SK-N-SH (cell line): ENCODE results near the gene CATSPERB. TPM values are rescaled to one million over a fixed set of nuclear protein-coding genes. Genes with fewer than 3 reads are reported as not detected.
"Not testable (repeated sequence)": the region's sequence is repeated elsewhere in the genome, so short reads cannot be mapped to it uniquely, and the experiment has no call there.

ENCODE experiments used
- CTCF ChIA-PET: fragments of 300-600, 350-600 bp; formaldehyde crosslinking; extraction: SDS; loops from one replicate; lab custom pipeline; 2021; lab: Yijun Ruan, JAX
- POLR2A ChIA-PET: fragments of 350-600 bp; sonication (Branson Sonifier 250); formaldehyde crosslinking; extraction: SDS; loops from one replicate; lab custom pipeline; 2020; ENCODE audit warnings: antibody characterized with exemption, inconsistent platforms; lab: Yijun Ruan, JAX
- DNase-seq: peaks from one replicate; pipeline ENCODE4 v3.0.0; 2012
- H2AFZ ChIP-seq: fragments of 200-600 bp; sonication (generic); 2 replicates; pipeline ENCODE4 v1.8.1; 2016; ENCODE audit warnings: antibody characterized with exemption, mild to moderate bottlenecking, low read depth
- H3F3A ChIP-seq: fragments of 200-600 bp; sonication (generic); replicated peaks from 2 replicates; pipeline ENCODE3; 2016; ENCODE audit warnings: antibody characterized with exemption, mild to moderate bottlenecking; ENCODE audit not compliant: insufficient read depth
- H3K27ac ChIP-seq, 2 experiments: fragments of 200-500 bp in 1 of 2; fragments of 200-600 bp in 1 of 2; sonication (Bioruptor generic) in 1 of 2; sonication (generic), shearing (Covaris generic) in 1 of 2; 2 replicates each; pipeline versions ENCODE4 v1.5.1 to v1.6.1; 2014 to 2016; ENCODE audit warnings: low read depth in 2 of 2, inconsistent platforms in 1 of 2, low read length in 1 of 2, mild to moderate bottlenecking in 1 of 2, mixed read lengths in 1 of 2
- H3K27me3 ChIP-seq: fragments of 200-600 bp; sonication (generic), shearing (Covaris generic); 2 replicates; pipeline ENCODE4 v1.6.1; 2016; ENCODE audit warnings: mixed run types; ENCODE audit not compliant: insufficient read depth
- H3K36me3 ChIP-seq, 2 experiments: fragments of 200-500 bp in 1 of 2; fragments of 200-600 bp in 1 of 2; sonication (Bioruptor generic) in 1 of 2; sonication (generic) in 1 of 2; replicated peaks in 1 of 2; 2 replicates each; pipeline versions ENCODE3 to v1.5.1; 2014 to 2016; ENCODE audit warnings: low read length in 1 of 2, mild to moderate bottlenecking in 1 of 2; ENCODE audit not compliant: insufficient read depth in 2 of 2, control insufficient read depth in 1 of 2
- H3K4me1 ChIP-seq, 2 experiments: fragments of 200-500 bp in 1 of 2; fragments of 200-600 bp in 1 of 2; sonication (Bioruptor generic) in 1 of 2; sonication (generic), shearing (Covaris generic) in 1 of 2; 2 replicates each; pipeline versions ENCODE4 v1.5.1 to v1.6.1; 2014 to 2016; ENCODE audit warnings: low read depth in 1 of 2, low read length in 1 of 2, mixed run types in 1 of 2; ENCODE audit not compliant: insufficient read depth in 2 of 2, control insufficient read depth in 1 of 2
- H3K4me2 ChIP-seq: fragments of 200-600 bp; sonication (generic), shearing (Covaris generic); 2 replicates; pipeline ENCODE4 v1.6.1; 2017; ENCODE audit warnings: mixed run types
- H3K4me3 ChIP-seq, 2 experiments: fragments of 200-500 bp in 1 of 2; fragments of 200-600 bp in 1 of 2; sonication (Bioruptor generic) in 1 of 2; sonication (generic), shearing (Covaris generic) in 1 of 2; 2 replicates each; pipeline versions ENCODE4 v1.5.1 to v1.8.1; 2014 to 2016; ENCODE audit warnings: low read depth in 2 of 2, inconsistent platforms in 1 of 2, low read length in 1 of 2, mild to moderate bottlenecking in 1 of 2, mixed read lengths in 1 of 2, moderate library complexity in 1 of 2
- H3K79me2 ChIP-seq: fragments of 200-600 bp; sonication (generic); 2 replicates; pipeline ENCODE4 v1.8.1; 2017; ENCODE audit warnings: mild to moderate bottlenecking; ENCODE audit not compliant: insufficient read depth
- H3K9ac ChIP-seq: fragments of 200-600 bp; sonication (generic); 2 replicates; pipeline ENCODE4 v1.6.1; 2017; ENCODE audit warnings: mixed run types
- H3K9me2 ChIP-seq: fragments of 200-600 bp; sonication (generic); 2 replicates; pipeline ENCODE4 v1.6.1; 2017; ENCODE audit warnings: mixed run types
- H3K9me3 ChIP-seq: fragments of 200-600 bp; sonication (generic); 2 replicates; pipeline ENCODE4 v1.6.1; 2017; ENCODE audit warnings: mixed run types, mild to moderate bottlenecking, moderate library complexity
- H4K20me1 ChIP-seq: fragments of 200-600 bp; sonication (generic); 2 replicates; pipeline ENCODE4 v1.6.1; 2017; ENCODE audit warnings: mild to moderate bottlenecking, mixed run types; ENCODE audit not compliant: insufficient read depth
- CTCF ChIP-seq: fragments of 200-600 bp; sonication (generic); IDR thresholded peaks from 2 replicates; pipeline ENCODE4 v1.6.1; 2017; ENCODE audit warnings: antibody characterized with exemption, mild to moderate bottlenecking, moderate library complexity
- EP300 ChIP-seq, 2 experiments: IDR thresholded peaks; 2 replicates each; pipeline versions ENCODE4 v1.4.0 to v1.6.1; 2012; ENCODE audit warnings: borderline replicate concordance in 1 of 2, low read depth in 1 of 2, low read length in 1 of 2
- EZH2phosphoT487 ChIP-seq: fragments of 200-600 bp; sonication (generic); IDR thresholded peaks from 2 replicates; pipeline ENCODE4 v1.6.1; 2017; ENCODE audit warnings: low read depth, mixed run types, mild to moderate bottlenecking, antibody characterized with exemption, moderate library complexity, borderline replicate concordance
- FOXM1 ChIP-seq: IDR thresholded peaks from 2 replicates; pipeline ENCODE4 v1.4.0; 2012; ENCODE audit warnings: low read depth, mild to moderate bottlenecking
- GATA2 ChIP-seq: sonication (generic); formaldehyde crosslinking; IDR thresholded peaks from 2 replicates; pipeline ENCODE4 v1.5.0; 2020; ENCODE audit warnings: mild to moderate bottlenecking, missing genetic modification reagents
- IRF3 ChIP-seq: fragments of 150-350 bp; IDR thresholded peaks from 2 replicates; pipeline ENCODE4 v1.6.1; 2016; ENCODE audit warnings: mild to moderate bottlenecking, low read depth, low read length
- NFIC ChIP-seq: IDR thresholded peaks from 2 replicates; pipeline ENCODE4 v1.4.0; 2012; ENCODE audit warnings: borderline replicate concordance
- PBX3 ChIP-seq: IDR thresholded peaks from 2 replicates; pipeline ENCODE4; 2012
- REST ChIP-seq: IDR thresholded peaks from 2 replicates; pipeline ENCODE4 v1.6.1; 2012; ENCODE audit warnings: mild to moderate bottlenecking, low read depth, low read length, moderate library complexity
- RFX5 ChIP-seq: IDR thresholded peaks from 2 replicates; pipeline ENCODE4 v1.6.1; 2012; ENCODE audit warnings: mild to moderate bottlenecking, improper control_type of control experiment, low read length
- TAF1 ChIP-seq: IDR thresholded peaks from 2 replicates; pipeline ENCODE4 v1.6.1; 2012; ENCODE audit warnings: low read depth, mild to moderate bottlenecking, low read length, moderate library complexity, borderline replicate concordance
- TCF12 ChIP-seq: IDR thresholded peaks from 2 replicates; pipeline ENCODE4 v1.4.0; 2012
- TEAD4 ChIP-seq: IDR thresholded peaks from 2 replicates; pipeline ENCODE4 v1.4.0; 2012; ENCODE audit warnings: mild to moderate bottlenecking, borderline replicate concordance; ENCODE audit not compliant: insufficient read depth
- YY1 ChIP-seq: IDR thresholded peaks from 2 replicates; pipeline ENCODE4 v1.4.0; 2012; ENCODE audit warnings: low read depth, mild to moderate bottlenecking
- WGBS: methylation state at CpG from one replicate; pipeline ENCODE4 v1.1.6; 2017; ENCODE audit warnings: low lambda C conversion rate; 5-methylcytosine and 5-hydroxymethylcytosine counted together
- polyA plus RNA-seq, 3 experiments: library from polyadenylated mRNA; depleted of rRNA; stranded (reverse); fragments of >200 nt; gene quantifications; 2 replicates each; pipeline ENCODE4 v1.2.3, GENCODE V29; 2012

Gene CATSPERB
- polyA plus RNA-seq, 1 of the 3 experiments (the other 2 are of a cell fraction): 0.08 TPM

- TF ChIP-seq CTCF (no peak), TEAD4 (no peak), NFIC (no peak), RFX5 (no peak), TAF1 (no peak), FOXM1 (no peak), EP300 (IDR thresholded peaks at IDR 0.05; ENCODE audit: borderline replicate concordance in 1 of 2, low read depth in 1 of 2, low read length in 1 of 2) (no peak), YY1 (no peak), GATA2 (CRISPR knock-in tag) (no peak)
Observed at GRCh38 chr14:91599994-91600393, 131.9 kb downstream of the CATSPERB start (continued).

GRCh38 chr14:91595736-91596135, 136.2 kb downstream of the CATSPERB start:
- Histone ChIP-seq H3F3A (no peaks in the 10 kb centered on the region), H3K79me2 (no peaks in the 10 kb centered on the region), H3K27ac (no peak overlapping the region), H3K4me2 (no peak overlapping the region), H2AFZ (no peak overlapping the region), H3K9ac (no peak overlapping the region), H3K4me1 (0 out of 4 replicates have a peak, but pooled peaks cover 0 to 4% of the 10 kb centered on the region in 2 experiments), H3K4me3 (no peak overlapping the region), H3K36me3 (no peaks in the 10 kb centered on the region), H3K9me2 (no peaks in the 10 kb centered on the region), H4K20me1 (no peaks in the 10 kb centered on the region), H3K9me3 (no peaks in the 10 kb centered on the region; the same call in 1 of the 2 replicates), H3K27me3 (no peaks in the 10 kb centered on the region)
- WGBS: 2% methylated on average over 1 of the region's 1 CpG
- TF ChIP-seq TCF12: no peak
- TF ChIP-seq PBX3: no peak
- TF ChIP-seq REST: no peak
- no peak for TF ChIP-seq IRF3
- TF ChIP-seq EZH2phosphoT487: no peak
- ChIA-PET POLR2A (no interaction called here), CTCF (no interaction called here)
- no peak for DNase-seq

GRCh38 chr14:91593957-91594356, 137.9 kb downstream of the CATSPERB start:
- DNase-seq, H3K27me3 ChIP-seq, H2AFZ ChIP-seq, H3K9me2 ChIP-seq, CTCF ChIA-PET, H3K27ac ChIP-seq, H3F3A ChIP-seq, H3K4me1 ChIP-seq, H3K9me3 ChIP-seq, H3K4me2 ChIP-seq, H4K20me1 ChIP-seq, H3K9ac ChIP-seq, POLR2A ChIA-PET, H3K4me3 ChIP-seq, H3K36me3 ChIP-seq, H3K79me2 ChIP-seq: not testable (repeated sequence)
- WGBS: 47% methylated on average over 2 of the region's 2 CpGs
